Tongue (tissue), 2 donors: ENCODE measurements around the gene PDZD2. TPM values are rescaled to one million over a fixed set of nuclear protein-coding genes. Genes with fewer than 3 reads are reported as not detected.

Source experiments
- DNase-seq: peaks from one replicate; pipeline ENCODE4 v3.0.0-alpha.2; 2015
- total RNA-seq: library from RNA; depleted of rRNA; stranded (reverse); fragments of >200 nt; gene quantifications from one replicate; pipeline ENCODE4 v1.2.3, GENCODE V29; 2014

Gene PDZD2
- total RNA-seq, 1 donor from 2014 or later = 28.6 TPM

DNA sequence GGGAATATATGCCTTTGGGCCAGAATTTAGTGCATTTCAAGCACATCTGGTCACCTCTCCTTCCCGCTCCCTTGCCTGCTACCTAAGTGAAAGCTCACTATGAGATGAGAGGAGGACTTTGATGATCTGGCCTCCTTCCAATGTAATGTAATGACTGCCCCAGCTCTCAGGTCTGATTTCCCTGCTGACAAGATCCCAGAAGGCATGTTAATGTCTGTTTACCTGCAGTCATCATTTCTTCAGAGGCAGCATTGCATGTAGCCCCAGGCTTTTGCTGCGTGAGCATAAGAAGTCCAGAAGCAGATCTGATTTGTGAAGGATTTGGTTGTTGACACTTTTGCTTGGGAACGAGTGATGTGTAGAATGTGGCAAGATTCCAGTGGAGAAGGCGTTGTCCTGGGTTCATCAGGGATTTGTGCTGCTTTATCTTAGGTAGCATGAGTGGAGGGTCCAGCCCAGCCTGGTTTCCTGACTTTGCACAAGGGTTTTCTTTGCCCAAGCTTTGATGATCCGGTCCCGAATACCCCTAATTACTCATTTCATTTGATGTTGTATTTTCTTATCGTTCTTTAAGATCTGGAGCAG, 342.5 kb downstream of the PDZD2 start:
- no peak for DNase-seq

DNA sequence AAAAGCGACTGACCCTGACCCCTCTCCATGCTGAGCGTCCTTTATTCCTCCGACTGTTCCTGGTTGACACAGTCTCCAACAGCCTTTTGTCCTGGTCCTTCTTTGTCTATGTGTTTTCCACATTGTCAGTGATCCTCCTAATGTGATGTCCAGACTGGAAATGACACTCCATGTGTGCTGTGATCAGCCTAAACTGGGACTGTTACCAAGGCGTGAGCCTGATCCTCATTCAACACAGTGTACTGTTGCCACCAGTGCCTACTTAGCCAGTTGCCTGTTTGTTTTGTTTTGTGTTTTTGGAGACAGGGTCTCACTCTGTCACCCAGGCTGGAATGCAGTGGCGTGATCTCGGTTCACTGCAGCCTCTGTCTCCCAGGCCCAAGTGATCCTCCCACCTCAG, 343.1 kb downstream of the PDZD2 start:
- no peak for DNase-seq

- DNase-seq = no peak
Measured at GRCh38 chr5:31982621-31983020, 343.7 kb downstream of the PDZD2 start.

DNA sequence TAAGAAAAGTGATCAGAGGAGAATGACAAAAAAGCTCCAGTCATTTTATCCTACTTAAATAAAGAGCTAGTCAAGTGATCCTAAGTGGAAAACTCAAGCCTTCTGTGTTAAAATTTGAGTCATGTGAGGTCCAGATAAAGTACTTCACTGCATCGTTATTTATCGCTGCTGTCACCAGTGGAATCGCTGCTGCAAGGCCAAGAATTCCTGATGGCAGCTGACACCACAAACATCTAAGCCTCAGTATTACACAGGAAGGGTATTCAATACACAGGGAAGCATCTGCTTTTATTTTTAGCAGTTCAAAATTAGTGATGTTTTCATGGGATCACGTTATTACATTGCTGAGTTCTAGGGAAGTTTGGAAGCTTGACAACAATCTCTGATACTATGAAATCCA, 344.9 kb downstream of the PDZD2 start:
- DNase-seq = peak; percentile 37

DNA sequence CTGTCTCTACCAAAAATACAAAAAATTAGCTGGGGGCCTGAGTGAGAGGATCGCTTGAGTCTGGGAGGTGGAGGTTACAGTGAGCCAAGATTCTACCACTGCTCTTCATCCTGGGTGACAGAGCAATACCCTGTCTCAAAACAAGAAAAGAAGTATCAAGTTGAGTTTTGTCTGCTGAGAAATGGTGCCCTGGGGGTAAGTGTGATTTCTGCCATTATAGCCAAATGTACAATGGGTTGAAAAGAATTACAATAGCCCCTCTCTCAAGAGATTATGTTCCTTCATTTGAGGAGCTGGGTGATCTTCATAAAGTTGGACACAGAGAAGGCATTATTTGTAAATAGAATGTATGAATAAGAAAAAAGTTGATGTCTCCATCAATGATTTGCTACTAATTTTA, 345.8 kb downstream of the PDZD2 start:
- no peak for DNase-seq

DNA sequence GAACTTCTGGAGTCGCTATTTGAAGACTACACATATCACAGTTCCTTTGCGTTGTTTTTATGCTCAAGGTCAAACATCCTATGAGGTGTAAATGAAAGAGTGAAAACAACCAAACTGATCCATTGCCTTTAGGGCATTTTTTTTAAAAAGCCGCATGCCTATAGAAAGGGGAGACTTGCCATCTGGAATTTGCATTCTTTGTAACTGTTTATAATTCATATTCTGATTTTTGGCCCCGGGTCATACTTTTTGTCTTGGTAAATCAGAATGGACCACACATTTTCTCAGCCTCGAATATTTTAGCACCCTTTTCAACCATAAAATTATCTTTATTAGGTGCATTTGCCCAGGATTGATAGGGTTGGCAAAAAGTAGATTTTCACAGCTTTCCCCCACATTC, 347.2 kb downstream of the PDZD2 start:
- DNase-seq = no peak

- DNase-seq = no peak
Measured at GRCh38 chr5:31987985-31988710, 349.2 kb downstream of the PDZD2 start.

DNA sequence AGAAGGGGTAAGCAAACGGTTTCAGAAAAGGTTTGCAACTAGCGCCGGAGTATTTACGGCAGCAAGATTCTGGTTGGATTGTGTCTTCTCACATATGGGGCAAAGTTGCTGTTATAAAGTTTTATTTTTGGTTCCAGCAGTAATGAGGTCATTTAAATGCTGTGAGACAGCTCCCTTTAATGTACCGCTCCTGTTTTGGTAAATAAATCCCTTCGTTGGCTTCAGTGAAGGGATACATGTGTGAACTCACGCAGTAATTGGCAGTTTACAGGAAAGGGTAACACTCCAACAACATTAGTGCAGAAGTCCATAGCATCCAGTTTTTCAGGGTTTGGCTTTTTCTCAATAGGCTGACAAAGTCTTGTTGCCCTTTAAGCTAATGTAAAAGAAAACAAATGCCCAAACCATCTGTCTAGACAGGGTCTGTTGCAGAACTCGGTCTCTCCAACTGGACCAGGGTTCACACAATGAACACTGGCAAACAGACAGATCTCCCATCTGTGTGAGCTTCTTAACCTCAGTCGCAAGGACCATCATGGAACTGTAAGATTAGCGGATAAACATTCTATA, 351.2 kb downstream of the PDZD2 start:
- DNase-seq = peak; percentile 66

GRCh38 chr5:31990701-31991110, 351.8 kb downstream of the PDZD2 start:
- DNase-seq = no peak

DNA sequence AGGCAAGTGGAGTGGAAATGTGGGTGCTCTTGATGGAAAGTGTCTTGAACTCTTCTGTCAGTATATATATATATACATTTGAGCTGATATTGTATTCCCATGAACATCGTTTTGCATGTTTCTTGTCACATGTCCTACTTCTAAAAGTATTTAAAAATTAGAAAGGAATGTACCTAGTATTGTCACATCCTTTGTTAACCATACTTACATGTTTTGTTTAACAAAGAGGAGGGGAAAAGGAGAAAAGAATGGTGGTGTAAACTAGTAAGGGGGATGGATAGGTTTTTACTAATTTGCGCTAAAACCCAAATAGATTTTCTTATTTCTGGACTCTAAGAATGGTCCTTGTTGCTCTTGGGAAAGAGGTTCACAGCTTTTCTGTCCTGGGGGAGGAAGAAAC, 353.4 kb downstream of the PDZD2 start:
- no peak for DNase-seq

- no peak for DNase-seq
Measured at GRCh38 chr5:31993165-31993961, 354.4 kb downstream of the PDZD2 start.

- DNase-seq = no peak
Measured at GRCh38 chr5:31995006-31995405, 356.1 kb downstream of the PDZD2 start.

DNA sequence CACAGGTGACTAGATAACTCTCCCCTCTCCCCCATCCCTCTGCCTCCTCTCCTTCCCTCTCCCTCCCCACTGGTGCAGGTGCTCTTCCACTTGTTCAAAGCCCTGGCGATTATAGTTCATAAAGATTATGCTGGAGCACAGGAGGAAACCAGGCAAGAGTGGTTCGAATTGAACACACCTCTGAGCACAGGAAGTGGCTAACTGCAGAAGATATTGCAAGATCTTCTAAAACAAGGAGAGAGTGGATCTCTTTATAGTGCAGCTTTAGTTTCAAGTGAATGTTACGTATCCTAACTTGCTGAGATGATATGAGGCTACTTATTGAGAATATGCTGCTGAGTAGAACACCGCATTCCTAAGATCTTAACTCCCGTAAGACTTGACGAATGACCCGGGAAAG, 356.8 kb downstream of the PDZD2 start:
- no peak for DNase-seq

- DNase-seq = no peak
Measured at GRCh38 chr5:31996909-31997308, 358.0 kb downstream of the PDZD2 start.

DNA sequence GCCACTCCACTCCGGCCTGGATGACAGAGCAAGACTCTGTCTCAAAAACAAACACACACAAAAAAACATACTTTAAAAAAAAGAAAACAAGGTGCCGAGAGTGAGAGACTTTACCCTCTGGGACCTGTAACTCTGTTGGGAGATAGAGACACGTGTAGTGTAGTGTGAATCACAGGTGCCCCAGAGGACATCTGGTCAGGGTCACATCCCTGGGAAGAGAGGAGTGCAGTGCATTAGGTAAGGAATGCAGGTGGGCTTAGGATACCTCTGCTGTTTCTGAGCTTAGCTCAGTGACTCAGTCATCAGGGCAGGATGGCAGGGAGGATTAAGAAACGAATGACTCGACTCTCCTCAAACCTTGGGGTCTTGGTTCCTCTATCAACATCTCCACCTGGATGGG, 360.5 kb downstream of the PDZD2 start:
- no peak for DNase-seq

DNA sequence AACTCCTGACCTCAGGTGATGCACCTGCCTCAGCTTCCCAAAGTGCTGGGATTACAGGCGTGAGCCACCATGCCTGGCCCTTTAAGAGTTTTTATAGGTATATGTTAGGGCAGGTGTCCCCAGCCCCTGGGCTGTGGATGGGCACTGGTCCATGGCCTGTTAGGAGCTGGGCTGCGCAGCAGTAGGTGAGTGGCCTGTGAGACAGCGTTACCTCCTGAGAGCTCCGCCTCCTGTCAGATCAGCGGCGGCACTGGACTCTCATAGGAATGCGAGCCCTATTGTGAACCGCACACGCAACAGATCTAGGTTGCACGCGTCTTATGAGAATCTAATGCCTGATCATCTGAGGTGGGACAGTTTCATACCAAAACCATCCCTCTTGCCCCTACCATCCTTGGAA, 361.8 kb downstream of the PDZD2 start:
- no peak for DNase-seq

DNA sequence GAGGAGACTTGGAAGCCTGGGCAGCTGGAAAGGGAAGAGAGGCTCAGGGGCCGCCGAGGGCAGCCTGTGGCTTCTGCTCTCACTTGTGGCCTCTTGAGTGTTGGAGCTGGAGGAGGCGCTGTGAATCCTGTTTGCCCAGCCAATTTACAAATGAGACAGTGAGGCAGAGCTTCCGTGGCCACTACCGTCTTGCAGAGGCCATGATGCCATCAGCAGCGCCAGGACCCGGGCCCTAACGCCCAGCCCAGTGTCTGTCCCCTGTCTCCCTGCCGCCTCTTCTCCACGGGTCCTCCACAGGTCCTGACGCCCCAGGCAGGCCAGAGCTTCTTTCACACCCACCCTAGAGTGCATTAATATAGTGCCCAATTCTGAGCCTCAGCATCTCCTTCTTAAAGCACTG, 362.4 kb downstream of the PDZD2 start:
- no peak for DNase-seq

DNA sequence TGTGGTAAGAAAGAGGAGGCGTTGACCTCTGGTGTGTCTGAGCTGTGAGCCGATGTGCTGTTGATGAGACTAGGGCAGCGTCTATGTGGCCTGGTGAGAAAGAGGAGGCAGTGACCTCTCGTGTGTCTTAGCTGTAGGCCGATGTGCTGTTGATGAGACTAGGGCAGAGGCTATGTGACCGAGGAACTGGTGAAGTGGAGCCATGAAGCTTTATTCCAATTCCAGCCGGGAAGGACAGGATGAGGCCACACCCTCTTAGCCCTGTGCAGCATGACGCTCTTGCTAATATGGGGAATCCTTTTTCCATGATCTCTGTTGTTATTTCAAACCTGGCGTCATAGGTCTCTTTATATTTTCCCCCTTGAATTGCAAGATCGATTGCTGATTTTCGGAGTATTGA, 362.8 kb downstream of the PDZD2 start:
- DNase-seq = no peak

DNA sequence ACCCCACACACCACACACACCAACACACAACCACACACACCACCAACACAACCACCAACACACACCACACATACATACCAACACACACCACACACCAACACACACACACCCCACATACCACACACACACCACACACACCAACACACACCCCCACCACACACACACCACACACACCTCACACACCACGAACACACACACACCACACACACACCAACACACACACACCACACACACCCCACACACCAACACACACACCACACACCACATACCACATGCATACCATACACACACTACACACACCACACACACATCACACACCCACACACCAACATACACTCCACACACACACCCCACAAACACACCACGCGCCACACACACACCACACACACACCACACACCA, 363.8 kb downstream of the PDZD2 start:
- no peak for DNase-seq

GRCh38 chr5:32003981-32004380, 365.1 kb downstream of the PDZD2 start:
- DNase-seq = peak; percentile 31

DNA sequence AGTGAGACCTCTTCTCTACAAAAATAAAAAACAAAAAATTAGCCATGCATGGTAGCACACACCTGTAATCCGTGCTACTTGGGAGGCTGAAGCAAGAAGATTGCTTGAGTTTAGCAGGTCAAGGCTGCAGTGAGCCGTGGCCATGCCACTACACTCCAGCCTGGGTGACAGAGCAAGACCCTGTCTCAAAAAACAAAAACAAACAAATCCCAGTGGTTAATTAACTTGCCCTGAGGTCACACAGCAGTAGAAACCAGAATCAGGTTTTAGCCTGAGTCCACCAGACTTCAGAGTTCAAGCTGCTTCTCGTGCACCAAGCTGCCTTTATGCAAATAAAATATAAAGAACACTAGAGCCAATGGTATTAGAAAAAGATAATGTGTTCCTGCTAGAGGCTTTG, 365.5 kb downstream of the PDZD2 start:
- DNase-seq = no peak

- no peak for DNase-seq
Measured at GRCh38 chr5:32008746-32009145, 369.8 kb downstream of the PDZD2 start.

GRCh38 chr5:32013658-32014057, 374.7 kb downstream of the PDZD2 start:
- DNase-seq = no peak
